Skeletal muscle cell (primary cell): ENCODE data around the gene WARS2.
"Not testable (repeated sequence)": the region's sequence is repeated elsewhere in the genome, so short reads cannot be mapped to it uniquely, and the experiment has no call there.

Experiments
- DNase-seq: peaks from one replicate; pipeline ENCODE4 v3.0.0-alpha.2; 2010; ENCODE audit warnings: low read depth
- H3K4me3 ChIP-seq: 2 replicates; pipeline ENCODE4 v1.5.1; 2011; ENCODE audit warnings: low read depth, mild to moderate bottlenecking, control low read depth, low read length, moderate library complexity

Gene WARS2

DNA sequence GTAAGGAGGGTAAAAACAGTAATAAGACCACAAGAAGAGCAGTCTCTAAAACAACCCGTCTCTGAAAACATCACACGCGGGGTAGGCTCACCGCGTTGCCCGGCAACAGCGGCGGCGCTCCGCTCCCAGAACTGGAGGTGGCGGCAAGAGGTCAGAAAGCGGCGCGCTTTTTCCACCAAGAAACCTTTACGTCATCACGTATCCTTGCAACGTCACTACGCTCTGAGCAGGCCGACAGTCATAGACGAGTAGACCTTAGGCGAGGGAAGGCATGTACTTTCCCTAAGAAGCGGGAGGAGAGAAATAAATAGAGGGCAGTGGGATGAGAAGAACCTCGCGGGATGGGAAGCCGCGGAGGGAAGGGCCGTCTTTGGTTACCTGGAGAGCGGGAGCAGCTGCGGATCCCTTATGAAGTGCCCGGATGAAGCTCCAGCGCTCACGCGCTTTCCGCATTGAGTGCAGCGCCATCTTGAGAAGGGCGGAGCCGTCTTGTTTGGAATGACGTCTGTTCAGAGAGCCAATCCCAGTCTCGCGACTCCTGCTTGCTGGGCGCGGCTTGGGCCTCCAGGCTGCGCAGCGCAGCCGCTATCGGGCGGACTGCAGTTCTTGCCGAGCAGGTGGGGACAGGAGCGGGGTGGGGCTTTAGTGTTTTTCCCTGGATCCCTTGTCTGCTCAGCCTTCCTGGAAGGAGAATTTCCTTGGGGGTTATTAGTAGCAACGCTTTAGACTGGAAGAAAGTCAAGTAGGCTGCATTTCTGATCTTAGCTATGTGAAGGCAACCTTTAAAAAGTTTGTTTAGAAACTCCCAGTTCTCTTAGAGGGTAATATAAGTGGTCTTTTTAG, at the start of gene WARS2:
Gene WARS2 (minus strand): TSS at position 477 of the 843 bp plus-strand sequence. CDS start 9 bp downstream, at position 468.
- DNase-seq: peak; percentile 96
- H3K4me3 ChIP-seq: peak within 1 kb of the TSS; percentile 70

GRCh38 chr1:119188926-119189325, 48.5 kb upstream of the WARS2 start:
- no peak for DNase-seq
- H3K4me3 ChIP-seq: no peak overlapping the region

GRCh38 chr1:119187416-119187815, 47.0 kb upstream of the WARS2 start:
- H3K4me3 ChIP-seq: no peak overlapping the region
- no peak for DNase-seq

DNA sequence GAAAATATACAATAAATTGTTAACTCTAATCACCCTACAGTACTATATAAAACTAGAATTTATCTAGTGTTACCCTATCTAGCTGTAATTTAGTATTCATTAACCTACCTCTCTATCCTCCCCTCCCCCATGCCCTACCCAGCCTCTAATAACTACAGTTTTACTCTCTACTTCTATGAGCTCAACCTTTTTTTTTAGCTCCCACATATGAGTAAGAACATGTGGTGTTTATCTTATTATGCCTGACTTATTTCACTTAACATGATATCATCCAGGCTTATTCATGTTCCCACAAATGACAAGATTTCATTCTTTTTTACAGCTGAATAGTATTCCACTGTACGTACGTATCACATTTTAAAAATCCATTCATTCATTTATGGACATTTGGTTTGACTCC, 46.0 kb upstream of the WARS2 start:
- no peak for DNase-seq
- H3K4me3 ChIP-seq: no peak overlapping the region

GRCh38 chr1:119184972-119185371, 44.5 kb upstream of the WARS2 start:
- no peak overlapping the region for H3K4me3 ChIP-seq
- DNase-seq: no peak

DNA sequence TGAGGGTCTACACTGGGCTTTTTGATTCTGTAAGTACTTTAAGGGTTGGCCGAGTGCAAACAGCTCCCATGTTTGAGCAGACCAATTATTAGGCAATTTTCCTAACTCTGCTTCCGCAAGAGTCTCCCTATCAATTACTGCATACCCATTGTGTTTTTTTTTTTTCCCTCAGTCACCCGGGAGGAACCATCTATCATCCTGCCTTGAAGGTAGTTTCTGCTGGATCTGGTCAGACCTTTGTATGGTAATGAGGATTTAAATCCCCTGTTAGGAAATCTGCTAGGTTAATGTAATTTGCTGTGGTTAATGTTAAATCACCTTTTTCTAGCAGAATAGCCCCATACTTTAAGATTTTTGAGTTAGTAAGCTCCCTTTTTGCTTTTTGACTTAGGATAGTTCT, 40.8 kb upstream of the WARS2 start:
- DNase-seq: no peak
- no peak overlapping the region for H3K4me3 ChIP-seq

- H3K4me3 ChIP-seq: no peak overlapping the region
- no peak for DNase-seq
Observed at GRCh38 chr1:119179051-119179450, 38.6 kb upstream of the WARS2 start.

DNA sequence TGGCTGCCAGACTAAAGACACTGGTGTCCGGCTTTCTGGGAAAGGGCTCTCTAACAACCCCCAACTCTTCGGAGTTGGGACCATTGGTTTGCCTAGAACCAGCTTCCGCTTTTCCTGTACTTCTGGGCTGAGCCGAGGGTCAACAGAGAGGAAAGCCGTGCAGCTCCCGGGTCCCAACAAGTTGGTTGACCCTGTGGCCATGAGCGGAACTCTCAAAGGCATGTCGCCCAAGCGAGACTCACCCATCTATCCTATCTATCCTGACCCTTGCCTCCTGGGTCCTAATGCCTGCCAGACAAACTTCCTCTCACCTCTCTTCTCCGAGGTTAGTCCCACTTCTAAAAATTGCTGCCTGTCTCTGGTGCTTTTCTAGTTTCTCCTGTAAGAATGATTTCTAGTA, 32.5 kb upstream of the WARS2 start:
- not testable (repeated sequence) for DNase-seq, H3K4me3 ChIP-seq

DNA sequence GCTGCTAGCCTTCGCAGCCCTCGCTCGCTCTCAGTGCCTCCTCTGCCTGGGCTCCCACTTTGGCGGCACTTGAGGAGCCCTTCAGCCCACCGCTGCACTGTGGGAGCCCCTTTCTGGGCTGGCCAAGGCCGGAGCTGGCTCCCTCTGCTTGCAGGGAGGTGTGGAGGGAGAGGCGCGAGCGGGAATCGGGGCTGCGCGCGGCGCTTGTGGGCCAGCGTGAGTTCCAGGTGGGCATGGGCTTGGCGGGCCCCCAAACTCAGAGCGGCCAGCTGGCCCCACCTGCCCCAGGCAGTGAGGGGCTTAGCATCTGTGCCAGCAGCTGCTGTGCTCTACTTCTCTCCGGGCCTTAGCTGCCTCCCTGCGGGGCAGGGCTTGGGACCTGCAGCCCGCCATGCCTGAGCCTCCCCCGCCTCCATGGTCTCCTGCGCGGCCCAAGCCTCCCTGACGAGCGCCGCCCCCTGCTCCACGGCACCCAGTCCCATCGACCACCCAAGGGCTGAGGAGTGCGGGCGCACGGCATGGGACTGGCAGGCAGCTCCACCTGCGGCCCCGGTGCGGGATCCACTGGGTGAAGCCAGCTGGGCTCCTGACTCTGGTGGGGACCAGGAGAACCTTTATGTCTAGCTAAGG, 31.0 kb upstream of the WARS2 start:
- H3K4me3 ChIP-seq, DNase-seq: not testable (repeated sequence)

DNA sequence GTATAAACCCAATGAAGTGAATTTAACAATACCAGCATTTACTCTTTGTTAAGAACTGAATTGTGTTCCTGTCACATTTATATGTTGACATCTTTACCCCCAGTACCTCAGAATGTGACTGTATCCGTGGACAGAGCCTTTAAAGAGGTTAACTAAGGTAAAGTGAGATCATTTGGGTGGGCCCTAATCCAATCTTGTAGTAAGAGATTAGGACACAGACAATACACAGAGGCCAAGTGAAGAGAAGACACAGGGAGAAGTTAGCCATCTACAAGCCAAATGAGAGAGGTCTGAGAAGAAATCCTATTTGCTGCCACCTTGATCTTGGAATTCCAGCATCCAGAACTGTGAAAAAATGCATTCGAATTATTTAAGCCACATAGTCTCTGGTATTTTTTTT, 22.9 kb upstream of the WARS2 start:
- H3K4me3 ChIP-seq: no peak overlapping the region
- DNase-seq: no peak

DNA sequence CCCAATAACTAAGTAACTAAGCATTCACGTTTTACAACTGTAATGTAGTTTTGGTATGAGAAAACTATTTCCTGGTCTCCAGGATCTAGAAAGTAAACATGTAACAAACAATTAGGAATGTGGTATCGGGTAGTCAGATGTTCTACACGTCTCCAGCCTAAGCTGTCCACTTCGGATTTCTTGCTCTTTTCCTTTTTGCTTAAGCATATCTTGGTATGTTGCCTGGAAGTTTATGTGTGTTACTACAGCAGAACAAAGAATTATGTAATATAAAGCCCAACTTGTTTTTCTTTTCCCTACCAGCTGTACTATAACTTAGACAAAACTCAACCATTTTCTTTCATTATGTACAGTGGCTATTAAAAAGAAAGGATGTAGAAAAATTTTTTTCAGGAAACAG, 20.4 kb upstream of the WARS2 start:
- no peak overlapping the region for H3K4me3 ChIP-seq
- DNase-seq: peak; percentile 58

GRCh38 chr1:119160409-119160808, 20.0 kb upstream of the WARS2 start:
- H3K4me3 ChIP-seq: no peak overlapping the region
- peak; percentile 2 for DNase-seq

- H3K4me3 ChIP-seq: no peak overlapping the region
- DNase-seq: peak; percentile 8
Observed at GRCh38 chr1:119159966-119160365, 19.5 kb upstream of the WARS2 start.

- peak; percentile 13 for DNase-seq
- H3K4me3 ChIP-seq: no peak overlapping the region
Observed at GRCh38 chr1:119159111-119159510, 18.7 kb upstream of the WARS2 start.

DNA sequence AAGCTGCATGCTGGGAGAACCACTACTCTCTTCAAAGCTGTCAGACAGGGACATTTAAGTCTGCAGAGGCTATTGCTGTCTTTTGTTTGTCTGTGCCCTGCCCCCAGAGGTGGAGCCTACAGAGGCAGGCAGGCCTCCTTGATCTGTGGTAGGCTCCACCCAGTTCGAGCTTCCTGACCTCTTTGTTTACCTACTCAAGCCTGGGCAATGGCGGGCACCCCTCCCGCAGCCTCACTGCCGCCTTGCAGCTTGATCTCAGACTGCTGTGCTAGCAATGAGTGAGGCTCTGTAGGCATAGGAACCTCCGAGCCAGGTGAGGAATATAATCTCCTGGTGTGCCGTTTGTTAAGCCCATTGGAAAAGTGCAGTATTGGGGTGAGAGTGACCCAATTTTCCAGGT, 16.3 kb upstream of the WARS2 start:
- not testable (repeated sequence) for H3K4me3 ChIP-seq, DNase-seq

DNA sequence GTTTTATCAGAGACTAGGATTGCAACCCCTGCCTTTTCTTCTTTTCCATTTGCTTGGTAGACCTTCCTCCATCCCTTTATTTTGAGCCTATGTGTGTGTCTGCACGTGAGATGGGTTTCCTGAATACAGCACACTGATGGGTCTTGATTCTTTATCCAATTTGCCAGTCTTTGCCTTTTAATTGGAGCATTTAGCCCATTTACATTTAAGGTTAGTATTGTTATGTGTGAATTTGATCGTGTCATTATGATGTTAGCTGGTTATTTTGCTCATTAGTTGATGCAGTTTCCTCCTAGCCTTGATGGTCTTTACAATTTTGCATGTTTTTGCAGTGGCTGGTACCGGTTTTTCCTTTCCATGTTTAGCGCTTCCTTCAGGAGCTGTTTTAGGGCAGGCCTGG, 14.6 kb upstream of the WARS2 start:
- H3K4me3 ChIP-seq, DNase-seq: not testable (repeated sequence)

DNA sequence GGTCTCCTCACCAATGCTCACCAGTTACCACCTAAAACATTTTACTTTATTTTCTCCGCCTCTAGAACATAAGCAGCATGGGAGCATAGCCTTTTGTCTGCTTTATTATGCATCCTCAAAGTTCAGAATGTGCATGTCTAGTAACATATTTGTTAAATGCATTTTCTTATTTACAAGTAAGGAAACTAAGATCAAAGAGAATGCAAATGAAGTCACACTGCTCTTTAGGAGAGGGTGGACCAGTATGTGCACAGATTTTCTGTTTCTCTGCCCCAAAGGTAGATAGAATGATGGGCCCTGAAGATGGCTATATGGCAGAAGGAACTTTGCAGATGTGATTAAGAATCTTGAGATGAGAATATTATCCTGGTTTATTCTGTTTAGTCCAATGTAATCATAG, 9.7 kb upstream of the WARS2 start:
- no peak overlapping the region for H3K4me3 ChIP-seq
- no peak for DNase-seq

- no peak overlapping the region for H3K4me3 ChIP-seq
- DNase-seq: peak; percentile 12
Observed at GRCh38 chr1:119147661-119148090, 7.2 kb upstream of the WARS2 start.

GRCh38 chr1:119146466-119146865, 6.0 kb upstream of the WARS2 start:
- H3K4me3 ChIP-seq: no peak overlapping the region
- DNase-seq: no peak

- H3K4me3 ChIP-seq: no peak overlapping the region
Observed at GRCh38 chr1:119144813-119145212, 4.4 kb upstream of the WARS2 start.

DNA sequence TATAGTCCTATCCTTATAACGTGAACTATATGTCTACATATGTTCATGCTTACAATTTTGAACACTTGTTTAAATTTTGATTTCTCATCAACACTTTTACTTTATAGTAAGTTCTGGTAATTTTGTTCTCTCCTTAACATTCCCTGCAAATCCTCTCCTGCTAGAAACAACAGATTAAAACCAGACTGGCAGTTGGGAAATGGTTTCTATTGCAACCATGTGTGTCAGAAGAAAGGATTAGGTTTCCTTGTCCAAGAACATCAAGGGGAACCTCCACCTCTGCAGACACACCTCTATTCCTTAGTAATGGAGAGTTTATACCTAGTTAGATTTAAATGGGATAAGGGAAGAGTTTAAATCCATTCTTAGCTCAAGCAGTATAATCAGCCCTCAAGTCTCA, 3.3 kb upstream of the WARS2 start:
- no peak overlapping the region for H3K4me3 ChIP-seq
- DNase-seq: no peak

More at GRCh38 chr1:119144813-119145212, 4.4 kb upstream of the WARS2 start:
- DNase-seq: no peak
